ENCODE results near the gene MCC. TPM values are rescaled to one million over a fixed set of nuclear protein-coding genes. Genes with fewer than 3 reads are reported as not detected.

The MCC gene
- 30.4 and 37.3 TPM in 2 replicates for polyA plus RNA-seq (2014; cell fraction: cytosol; rRNA removed)
- polyA plus RNA-seq (2014; cell fraction: nucleus; rRNA removed): 20.1 and 23.2 TPM in 2 replicates

- peak; percentile 86 for DNase-seq (ENCODE audit: low spot score)
Observed at GRCh38 chr5:113487781-113488644, at the start of gene MCC. MCC (minus strand) TSS chr5:113488453.

DNA sequence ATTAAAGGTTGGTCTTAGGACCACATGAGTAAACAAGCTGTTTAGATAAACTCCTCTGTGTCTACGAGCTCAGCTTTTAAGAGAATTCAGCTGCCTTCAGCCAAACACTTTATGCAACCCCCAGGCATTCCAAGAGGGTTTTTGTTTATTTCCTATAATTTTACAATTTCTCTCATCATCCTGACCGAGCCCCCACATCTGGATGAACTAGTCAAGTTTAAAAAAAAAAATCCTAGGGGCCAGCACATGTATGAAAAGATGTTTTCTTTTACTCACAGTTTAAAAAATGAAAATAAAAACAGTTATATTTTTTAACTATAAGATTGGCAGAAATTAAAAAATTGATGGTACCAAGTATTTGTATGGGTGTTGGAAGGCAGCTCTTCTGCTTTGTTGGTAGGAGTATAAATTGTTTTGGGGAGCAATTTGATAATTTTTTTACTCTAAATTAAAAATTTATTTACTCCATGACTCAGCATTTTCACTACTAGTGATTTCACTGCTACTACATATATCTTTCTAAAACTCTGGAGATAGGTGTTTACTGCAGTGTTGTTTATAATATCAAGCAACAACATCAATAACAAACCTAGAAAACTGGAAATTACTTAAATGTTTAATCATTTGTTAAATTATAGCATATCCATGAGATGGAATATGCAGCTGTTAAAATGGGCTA lies 43.4 kb upstream of the MCC start:
- no peak for DNase-seq (ENCODE audit: low spot score)

DNA sequence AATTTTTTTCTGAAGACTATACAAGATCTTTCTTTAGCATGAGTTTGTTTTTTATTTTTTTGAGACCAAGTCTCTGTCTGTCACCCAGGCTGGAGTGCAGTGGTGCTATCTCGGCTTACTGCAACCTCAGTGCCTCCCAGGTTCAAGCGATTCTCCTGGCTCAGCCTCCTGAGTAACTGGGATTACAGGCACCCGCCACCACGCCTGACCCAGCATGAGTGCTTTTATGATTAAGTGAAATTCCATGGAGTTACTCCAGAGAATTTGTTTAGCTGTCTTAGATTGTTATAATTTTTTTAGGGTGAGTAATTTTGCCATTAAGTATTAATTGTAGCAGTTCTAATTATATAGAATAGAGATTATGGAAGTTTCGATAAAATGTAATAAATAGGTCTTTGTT lies 39.5 kb upstream of the MCC start:
- DNase-seq (ENCODE audit: low spot score): no peak

DNA sequence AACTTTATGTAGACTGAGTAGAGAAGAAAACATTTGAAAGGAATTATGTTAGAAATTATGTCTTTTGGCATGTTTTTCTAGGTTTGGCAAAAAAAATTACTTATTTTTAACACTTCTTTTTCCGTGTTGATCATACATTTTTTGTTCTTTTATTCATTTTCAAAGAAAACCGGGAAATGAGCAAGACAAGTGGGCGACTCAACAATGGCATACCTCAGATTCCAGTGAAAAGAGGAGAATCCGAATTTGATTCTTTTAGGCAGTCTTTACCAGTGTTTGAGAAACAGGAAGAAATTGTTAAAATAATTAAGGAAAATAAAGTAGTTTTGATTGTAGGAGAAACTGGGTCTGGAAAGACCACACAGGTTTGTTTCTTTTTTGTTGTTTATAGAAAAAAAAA lies 38.2 kb upstream of the MCC start:
- DNase-seq (ENCODE audit: low spot score): no peak

- DNase-seq (ENCODE audit: low spot score): no peak
Observed at GRCh38 chr5:113524927-113525326, 36.7 kb upstream of the MCC start.

GRCh38 chr5:113523168-113523567 lies 34.9 kb upstream of the MCC start:
- no peak for DNase-seq (ENCODE audit: low spot score)

DNA sequence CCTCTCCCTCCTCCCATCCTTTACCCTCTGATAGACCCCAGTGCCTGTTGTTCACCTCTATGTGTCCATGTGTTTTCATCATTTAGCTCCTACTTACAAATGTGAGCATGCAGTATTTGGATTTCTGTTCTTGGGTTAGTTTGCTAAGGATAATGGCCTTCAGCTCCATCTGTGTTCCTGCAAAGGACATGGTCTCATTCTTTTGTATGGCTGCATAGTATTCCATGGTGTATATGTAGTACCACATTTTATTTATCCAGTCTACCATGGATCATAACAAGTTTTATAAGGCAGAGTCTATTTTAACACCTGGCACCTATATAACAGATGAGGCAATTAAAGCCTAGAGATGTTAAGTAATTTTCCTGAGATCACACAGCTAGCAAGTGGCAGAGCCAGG lies 32.6 kb upstream of the MCC start:
- DNase-seq (ENCODE audit: low spot score): no peak

- no peak for DNase-seq (ENCODE audit: low spot score)
Observed at GRCh38 chr5:113520429-113520828, 32.2 kb upstream of the MCC start.

DNA sequence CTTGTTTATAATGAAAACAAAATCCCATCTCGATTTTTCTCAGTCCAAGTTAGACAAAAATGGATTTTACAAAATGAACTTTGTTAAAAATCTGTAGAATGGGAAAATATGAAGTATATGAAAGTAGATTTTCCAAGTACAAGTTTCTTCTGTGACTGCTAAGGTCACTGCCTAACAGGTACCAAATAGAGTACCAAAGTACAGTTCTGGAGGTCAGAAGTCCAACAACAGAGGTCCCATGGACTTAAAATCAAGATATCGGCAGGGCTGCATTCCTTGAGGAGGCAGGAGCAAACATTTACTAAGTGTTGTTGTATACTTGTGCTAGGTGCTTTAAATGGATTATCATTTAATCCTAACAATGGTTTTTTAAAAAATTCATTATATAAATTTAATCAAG lies 31.2 kb upstream of the MCC start:
- DNase-seq (ENCODE audit: low spot score): no peak

- DNase-seq (ENCODE audit: low spot score): no peak
Observed at GRCh38 chr5:113518884-113519283, 30.6 kb upstream of the MCC start.

DNA sequence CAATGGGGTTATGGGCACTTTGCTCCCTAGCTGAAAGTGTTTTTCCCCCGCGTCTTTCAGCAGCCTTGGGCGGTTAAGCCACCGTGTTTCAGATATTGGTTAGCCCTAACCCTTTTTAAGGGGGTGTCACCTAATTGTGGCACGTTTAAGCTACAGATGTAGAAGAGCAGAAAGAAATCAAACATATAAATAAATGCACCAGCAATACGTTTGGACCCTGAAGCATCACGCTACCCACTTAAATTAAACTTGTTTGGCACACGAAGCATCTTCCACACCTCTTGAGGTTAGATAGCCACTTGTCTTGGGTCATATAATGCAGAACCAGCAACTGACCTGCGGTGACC lies 26.0 kb upstream of the MCC start:
- no peak for DNase-seq (ENCODE audit: low spot score)

GRCh38 chr5:113513384-113514288 lies 25.4 kb upstream of the MCC start, which contains the start of gene YTHDC2:
YTHDC2 (plus strand) TSS chr5:113513694; CDS start chr5:113513896, 202 bp downstream.
- peak; percentile 93 for DNase-seq (ENCODE audit: low spot score)

DNA sequence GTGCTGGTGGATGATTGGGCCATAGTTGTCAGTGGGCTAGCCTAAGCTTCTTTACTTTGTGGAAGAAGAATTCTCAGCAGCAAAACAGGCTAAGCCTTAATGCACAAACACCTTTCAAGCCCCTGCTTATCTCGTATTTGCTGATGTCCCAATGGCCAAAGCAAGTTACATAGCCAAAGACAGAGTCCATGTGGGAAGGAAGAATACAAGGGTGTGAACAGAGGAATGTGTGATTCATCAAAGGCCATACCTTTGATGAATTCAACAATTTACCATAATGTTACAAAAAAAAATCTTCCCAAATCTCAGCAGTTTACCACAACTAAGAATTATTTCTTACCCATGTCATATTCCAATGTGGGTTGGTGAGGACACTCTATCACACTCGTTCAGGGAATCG lies 24.1 kb upstream of the MCC start:
- DNase-seq (ENCODE audit: low spot score): no peak

DNA sequence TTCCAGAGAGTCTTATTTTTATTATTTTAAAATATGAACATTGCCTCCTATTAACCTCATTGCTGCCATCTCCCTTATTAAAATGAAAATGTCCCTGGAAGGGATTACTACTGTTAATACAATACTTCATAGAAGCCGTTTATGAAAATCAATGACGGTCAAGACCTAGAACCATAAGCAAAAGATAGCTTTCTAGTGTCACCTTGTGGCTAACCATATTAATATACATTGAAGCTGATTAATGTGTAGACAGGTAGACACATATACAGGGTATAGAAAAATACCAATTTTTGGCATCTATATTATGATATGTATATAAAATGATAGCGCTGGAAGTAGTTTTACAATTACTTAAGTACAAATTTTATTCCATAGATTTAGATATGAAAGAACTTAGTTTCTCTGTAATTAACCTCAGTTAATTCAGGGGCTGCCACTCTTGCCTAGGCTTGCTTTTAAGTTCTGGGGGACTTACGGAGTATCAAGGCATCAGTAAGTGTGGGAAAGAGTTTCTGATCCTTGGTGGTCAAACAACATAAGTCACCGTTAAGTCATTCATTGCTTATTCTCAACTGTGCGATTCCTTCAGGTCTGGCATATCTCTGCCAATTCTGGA lies 22.7 kb upstream of the MCC start:
- DNase-seq (ENCODE audit: low spot score): peak; percentile 57

- DNase-seq (ENCODE audit: low spot score): no peak
Observed at GRCh38 chr5:113508756-113509155, 20.5 kb upstream of the MCC start.

- no peak for DNase-seq (ENCODE audit: low spot score)
Observed at GRCh38 chr5:113507601-113508000, 19.3 kb upstream of the MCC start.

DNA sequence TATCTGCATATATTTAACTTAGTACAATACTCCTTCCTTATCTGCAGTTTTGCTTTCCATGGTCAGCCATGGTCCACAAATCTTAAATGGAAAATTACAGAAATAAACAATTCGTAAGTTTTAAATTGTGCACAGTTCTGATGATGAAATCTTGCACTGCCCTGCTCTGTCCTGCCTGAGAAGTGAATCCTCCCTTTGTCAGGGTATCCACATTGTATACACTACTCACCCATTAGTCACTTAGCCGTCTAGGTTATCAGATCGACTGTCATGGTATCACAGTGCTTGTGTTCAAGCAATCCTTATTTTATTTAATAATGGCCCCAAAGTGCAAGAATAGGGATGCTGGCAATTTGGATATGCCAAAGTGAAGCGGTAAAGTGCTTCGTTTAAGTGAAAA lies 16.9 kb upstream of the MCC start:
- DNase-seq (ENCODE audit: low spot score): peak; percentile 73

GRCh38 chr5:113503146-113503545 lies 14.9 kb upstream of the MCC start:
- DNase-seq (ENCODE audit: low spot score): no peak

DNA sequence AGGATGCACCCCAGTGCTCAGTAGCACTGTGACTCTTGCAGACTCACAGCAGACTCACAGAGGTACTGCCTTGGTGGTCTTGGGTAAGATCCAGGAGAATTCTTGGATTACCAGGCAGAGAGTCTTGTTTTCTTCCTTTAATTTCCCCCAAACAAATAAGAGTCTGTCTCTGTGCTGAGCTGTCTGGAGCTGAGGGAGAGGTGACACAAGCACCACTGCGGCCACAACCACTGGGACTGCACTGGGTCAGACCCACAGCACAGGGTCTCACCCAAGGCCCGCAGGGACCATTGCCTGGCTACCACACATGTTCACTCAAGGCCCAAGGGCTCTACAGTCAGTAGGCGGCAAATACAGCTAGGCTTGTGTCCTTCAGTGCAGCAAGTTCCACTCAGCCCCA lies 13.8 kb upstream of the MCC start:
- DNase-seq (ENCODE audit: low spot score): no peak

DNA sequence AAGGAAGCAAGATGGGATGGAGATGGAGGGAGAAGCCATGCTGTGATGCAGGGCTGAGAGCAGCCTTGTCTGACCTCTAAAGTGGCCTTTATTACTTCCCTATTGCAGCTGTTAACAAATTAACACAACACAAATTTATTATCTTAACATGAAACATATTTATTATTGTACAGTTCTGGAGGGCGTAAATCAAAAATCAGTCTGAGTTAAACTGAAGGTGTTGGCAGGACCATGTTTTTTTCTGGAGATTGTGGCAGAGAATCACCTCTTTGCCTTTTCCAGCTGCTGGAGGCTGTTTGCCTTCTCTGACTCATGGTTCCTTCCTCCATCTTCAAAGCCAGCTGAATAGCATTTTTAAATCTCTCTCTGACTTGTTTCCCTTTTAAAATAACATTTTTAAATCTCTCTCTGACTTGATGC lies 7.2 kb upstream of the MCC start:
- DNase-seq (ENCODE audit: low spot score): no peak

- no peak for DNase-seq (ENCODE audit: low spot score)
Observed at GRCh38 chr5:113493446-113493845, 5.2 kb upstream of the MCC start.
